Parathyroid adenoma (tissue), 2 donors: ENCODE measurements around the gene SEZ6L.

Source experiments
- H2AFZ ChIP-seq: fragments of 300-600 bp; sonication (generic); one replicate; pipeline ENCODE4 v1.7.0; 2017; ENCODE audit warnings: antibody characterized with exemption, mild to moderate bottlenecking
- H3K27ac ChIP-seq: fragments of 300-600 bp; sonication (generic); one replicate; pipeline ENCODE4 v1.7.0; 2017
- H3K27me3 ChIP-seq: fragments of 300-600 bp; sonication (generic); one replicate; pipeline ENCODE4 v1.7.0; 2017; ENCODE audit warnings: low read length; ENCODE audit not compliant: control insufficient read depth, insufficient read depth
- H3K36me3 ChIP-seq: fragments of 300-600 bp; sonication (generic); one replicate; pipeline ENCODE4 v1.7.0; 2017; ENCODE audit warnings: low read length; ENCODE audit not compliant: control insufficient read depth, insufficient read depth
- H3K4me1 ChIP-seq: fragments of 300-600 bp; sonication (generic); one replicate; pipeline ENCODE4 v1.7.0; 2017; ENCODE audit warnings: control low read depth
- H3K4me2 ChIP-seq: fragments of 300-600 bp; sonication (generic); one replicate; pipeline ENCODE4 v1.7.0; 2017; ENCODE audit warnings: low read length
- H3K4me3 ChIP-seq: fragments of 300-600 bp; sonication (generic); one replicate; pipeline ENCODE4 v1.7.0; 2017; ENCODE audit warnings: low read depth, low read length
- H3K79me2 ChIP-seq: fragments of 300-600 bp; sonication (generic); one replicate; pipeline ENCODE4 v1.7.0; 2017; ENCODE audit warnings: control low read depth
- H3K9ac ChIP-seq: fragments of 300-600 bp; sonication (generic); one replicate; pipeline ENCODE4 v1.7.0; 2017; ENCODE audit warnings: mild to moderate bottlenecking
- H3K9me3 ChIP-seq: fragments of 300-600 bp; sonication (generic); one replicate; pipeline ENCODE4 v1.7.0; 2017; ENCODE audit warnings: low read length; ENCODE audit not compliant: control insufficient read depth
- TF ChIP-seq, protein P1 (sequence below): fragments of 300-600 bp; sonication (generic); IDR thresholded peaks from one replicate; pipeline ENCODE4 v1.7.0; 2017; ENCODE audit warnings: antibody characterized with exemption, mild to moderate bottlenecking
- donor health status: primary hyperparathyroidism.

The SEZ6L gene

DNA sequence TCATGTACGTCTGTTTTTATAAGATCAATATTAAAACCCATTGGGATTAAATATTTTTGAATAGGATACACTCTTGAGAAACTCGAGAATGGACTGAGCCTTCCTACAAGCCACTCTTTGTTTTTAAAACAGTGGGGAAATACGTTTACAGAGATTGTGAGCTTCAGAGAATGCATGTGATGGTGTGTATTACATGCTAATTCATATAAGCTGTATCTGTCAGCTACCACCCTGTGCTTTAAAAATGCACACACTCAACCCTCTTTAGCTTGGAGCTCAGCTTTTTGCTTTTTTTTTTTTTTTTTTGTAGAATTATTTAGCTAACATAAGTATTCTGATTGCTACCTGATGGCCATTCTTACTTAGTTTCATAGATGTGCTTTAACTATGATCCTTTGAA, 213.5 kb downstream of the SEZ6L start:
- Histone ChIP-seq H3K27me3 (no peaks in the 10 kb centered on the region), H3K27ac (no peak overlapping the region), H3K4me3 (no peak overlapping the region), H3K4me2 (no peak overlapping the region), H3K79me2 (no peaks in the 10 kb centered on the region), H3K4me1 (no peaks in the 10 kb centered on the region), H3K36me3 (no peaks in the 10 kb centered on the region), H3K9me3 (no peaks in the 10 kb centered on the region), H3K9ac (no peak overlapping the region), H2AFZ (no peak overlapping the region)
- TF ChIP-seq, protein P1, sequence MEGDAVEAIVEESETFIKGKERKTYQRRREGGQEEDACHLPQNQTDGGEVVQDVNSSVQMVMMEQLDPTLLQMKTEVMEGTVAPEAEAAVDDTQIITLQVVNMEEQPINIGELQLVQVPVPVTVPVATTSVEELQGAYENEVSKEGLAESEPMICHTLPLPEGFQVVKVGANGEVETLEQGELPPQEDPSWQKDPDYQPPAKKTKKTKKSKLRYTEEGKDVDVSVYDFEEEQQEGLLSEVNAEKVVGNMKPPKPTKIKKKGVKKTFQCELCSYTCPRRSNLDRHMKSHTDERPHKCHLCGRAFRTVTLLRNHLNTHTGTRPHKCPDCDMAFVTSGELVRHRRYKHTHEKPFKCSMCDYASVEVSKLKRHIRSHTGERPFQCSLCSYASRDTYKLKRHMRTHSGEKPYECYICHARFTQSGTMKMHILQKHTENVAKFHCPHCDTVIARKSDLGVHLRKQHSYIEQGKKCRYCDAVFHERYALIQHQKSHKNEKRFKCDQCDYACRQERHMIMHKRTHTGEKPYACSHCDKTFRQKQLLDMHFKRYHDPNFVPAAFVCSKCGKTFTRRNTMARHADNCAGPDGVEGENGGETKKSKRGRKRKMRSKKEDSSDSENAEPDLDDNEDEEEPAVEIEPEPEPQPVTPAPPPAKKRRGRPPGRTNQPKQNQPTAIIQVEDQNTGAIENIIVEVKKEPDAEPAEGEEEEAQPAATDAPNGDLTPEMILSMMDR: no peak

DNA sequence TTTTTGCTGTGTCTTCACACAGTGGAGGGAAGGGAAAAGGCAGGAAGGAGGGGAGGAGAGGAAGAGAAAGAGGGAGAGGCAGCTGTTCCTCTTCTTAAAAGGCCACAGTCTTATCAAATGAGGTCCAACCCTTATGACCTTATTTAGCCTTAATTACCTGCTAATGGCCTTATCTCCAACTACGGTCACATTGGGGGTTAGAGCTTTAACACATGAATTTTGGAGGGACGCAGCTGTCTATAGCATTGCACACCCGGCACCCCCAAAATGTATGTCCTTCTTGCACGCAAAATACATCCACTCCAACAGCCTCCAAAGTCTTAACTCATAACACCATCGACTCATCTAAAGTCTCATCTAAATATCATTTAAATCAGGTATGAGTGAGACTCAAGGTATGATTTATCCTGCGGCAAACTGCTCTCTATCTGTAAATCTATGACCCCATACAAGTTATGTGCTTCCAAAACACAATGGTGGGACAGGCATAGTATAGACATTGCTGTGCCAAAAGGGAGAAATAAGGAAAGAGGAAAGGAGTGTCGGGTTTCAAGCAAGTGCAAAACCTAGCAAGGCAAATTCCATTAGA, 214.8 kb downstream of the SEZ6L start:
- Histone ChIP-seq H3K27ac (no peak overlapping the region), H3K9me3 (no peaks in the 10 kb centered on the region), H3K4me3 (no peak overlapping the region), H3K9ac (no peak overlapping the region), H3K36me3 (no peaks in the 10 kb centered on the region), H3K79me2 (no peaks in the 10 kb centered on the region), H2AFZ (no peak overlapping the region), H3K4me2 (no peak overlapping the region), H3K27me3 (no peaks in the 10 kb centered on the region), H3K4me1 (no peaks in the 10 kb centered on the region)
- TF ChIP-seq, protein P1: no peak

DNA sequence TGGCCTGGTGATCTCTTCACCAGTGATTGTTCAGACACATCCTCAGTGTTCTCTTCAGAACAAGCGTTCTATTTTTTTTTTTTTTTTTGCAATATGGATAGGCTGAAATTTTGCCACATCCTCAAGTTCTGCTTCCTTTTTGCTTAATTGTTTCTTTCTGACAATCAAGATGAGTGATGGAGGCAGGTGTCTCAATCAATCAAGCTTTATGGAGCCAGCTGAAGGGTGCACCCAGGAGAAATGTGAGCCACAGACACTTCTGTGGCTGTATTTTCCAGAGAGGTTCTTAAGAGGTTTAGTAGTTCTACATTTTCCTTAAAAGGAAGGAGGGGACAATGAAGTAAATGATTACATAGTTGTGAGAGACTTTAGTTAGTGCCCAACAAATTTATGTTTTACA, 215.9 kb downstream of the SEZ6L start:
- H3K27ac ChIP-seq: no peak overlapping the region
- TF ChIP-seq, protein P1: no peak
- no peaks in the 10 kb centered on the region for H3K79me2 ChIP-seq
- H3K9me3 ChIP-seq: no peaks in the 10 kb centered on the region
- H2AFZ ChIP-seq: no peak overlapping the region
- H3K4me2 ChIP-seq: no peak overlapping the region
- no peak overlapping the region for H3K9ac ChIP-seq
- H3K27me3 ChIP-seq: no peaks in the 10 kb centered on the region
- H3K4me1 ChIP-seq: no peaks in the 10 kb centered on the region
- no peaks in the 10 kb centered on the region for H3K36me3 ChIP-seq
- no peak overlapping the region for H3K4me3 ChIP-seq

DNA sequence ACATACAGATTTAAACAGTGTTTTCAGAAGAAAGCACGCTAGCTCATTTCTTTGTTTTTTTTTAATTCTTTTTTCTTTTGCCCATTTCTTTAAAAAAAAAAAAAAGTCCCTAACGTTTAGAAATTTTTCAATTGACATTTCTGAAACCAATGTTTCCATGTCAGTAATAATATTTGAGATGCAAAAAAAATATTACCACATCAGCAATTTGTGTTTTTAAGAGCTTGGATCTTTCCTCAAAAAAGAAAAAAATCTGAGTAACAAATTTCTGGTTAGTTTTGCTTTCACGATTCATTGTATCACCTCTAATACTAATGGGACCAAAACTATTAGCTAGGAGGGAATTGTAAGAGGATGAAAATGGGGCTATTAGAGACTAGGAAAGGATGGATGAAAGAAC, 219.9 kb downstream of the SEZ6L start:
- H2AFZ ChIP-seq: no peak overlapping the region
- TF ChIP-seq, protein P1: no peak
- H3K27me3 ChIP-seq: no peaks in the 10 kb centered on the region
- H3K36me3 ChIP-seq: no peaks in the 10 kb centered on the region
- H3K4me1 ChIP-seq: no peaks in the 10 kb centered on the region
- H3K9me3 ChIP-seq: no peaks in the 10 kb centered on the region
- H3K4me3 ChIP-seq: no peak overlapping the region
- no peaks in the 10 kb centered on the region for H3K79me2 ChIP-seq
- H3K4me2 ChIP-seq: no peak overlapping the region
- no peak overlapping the region for H3K27ac ChIP-seq
- no peak overlapping the region for H3K9ac ChIP-seq

DNA sequence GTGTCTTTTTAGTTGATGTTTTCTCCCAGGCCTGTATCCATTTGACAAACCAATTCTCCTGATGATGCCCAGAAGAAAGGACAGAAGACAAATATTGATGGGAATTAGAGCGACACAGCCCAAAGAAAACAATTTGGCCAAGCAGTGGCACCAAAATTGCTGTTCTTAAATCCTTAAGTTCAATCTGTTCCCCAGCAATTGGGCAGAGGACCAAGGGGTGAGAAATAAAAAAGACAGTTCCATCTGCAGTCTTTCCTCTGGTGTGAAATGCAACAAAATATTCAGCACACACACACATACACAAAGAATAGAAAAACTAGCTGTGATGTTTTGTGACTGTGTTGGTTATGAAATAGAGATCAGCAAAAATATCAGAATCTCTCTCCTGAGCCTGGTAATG, 221.8 kb downstream of the SEZ6L start:
- H3K9ac ChIP-seq: no peak overlapping the region
- H3K79me2 ChIP-seq: no peaks in the 10 kb centered on the region
- no peak overlapping the region for H3K4me3 ChIP-seq
- TF ChIP-seq, protein P1: no peak
- no peak overlapping the region for H2AFZ ChIP-seq
- no peaks in the 10 kb centered on the region for H3K36me3 ChIP-seq
- H3K4me1 ChIP-seq: no peaks in the 10 kb centered on the region
- no peak overlapping the region for H3K27ac ChIP-seq
- no peaks in the 10 kb centered on the region for H3K27me3 ChIP-seq
- H3K4me2 ChIP-seq: no peak overlapping the region
- H3K9me3 ChIP-seq: no peaks in the 10 kb centered on the region
